Activated T-cell treated with anti-CD3 and anti-CD28 coated beads, Interleukin-2, amount 50 U/mL, for 24 hours (primary cell): ENCODE measurements around the gene SLC10A2.

Source experiments
- DNase-seq: peaks from one replicate; pipeline ENCODE4 v3.0.0-alpha.2; 2020
- H3K27ac Mint-ChIP-seq: 2 replicates; pipeline ENCODE4 v1.8.0; 2020; ENCODE audit warnings: mild to moderate bottlenecking, mixed read lengths
- H3K27me3 Mint-ChIP-seq: 2 replicates; pipeline ENCODE4 v1.8.0; 2020; ENCODE audit warnings: mixed read lengths
- H3K36me3 Mint-ChIP-seq: 2 replicates; pipeline ENCODE4 v1.8.0; 2020; ENCODE audit warnings: low read depth, mixed read lengths
- H3K4me1 Mint-ChIP-seq: 2 replicates; pipeline ENCODE4 v1.8.0; 2020; ENCODE audit warnings: low read depth, mixed read lengths
- H3K4me3 Mint-ChIP-seq: 2 replicates; pipeline ENCODE4 v1.8.0; 2020; ENCODE audit warnings: mild to moderate bottlenecking, moderate library complexity, mixed read lengths
- H3K9me3 Mint-ChIP-seq: 2 replicates; pipeline ENCODE4 v1.8.0; 2020; ENCODE audit warnings: mixed read lengths

Gene SLC10A2

DNA sequence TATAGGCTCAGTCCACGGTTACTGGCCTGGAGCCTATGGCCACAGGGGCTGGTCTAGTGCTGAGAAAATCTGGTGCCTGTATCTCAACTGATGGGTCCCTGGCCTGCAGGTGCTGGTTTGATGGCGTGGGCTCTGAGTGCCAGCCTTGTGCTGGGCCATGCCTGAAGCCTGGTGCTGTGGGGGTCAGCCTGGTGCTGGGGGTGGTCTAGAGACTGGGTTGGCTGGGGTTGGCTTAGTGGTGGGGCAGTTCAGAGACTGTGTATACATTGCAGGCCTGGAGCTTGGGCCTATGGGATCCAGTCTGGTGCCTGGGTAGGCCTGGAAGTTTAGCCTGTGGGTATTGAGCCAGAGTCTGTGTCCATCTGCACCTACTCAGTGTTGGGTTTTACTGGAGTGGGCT, 36.4 kb downstream of the SLC10A2 start:
- DNase-seq = no peak
- Mint-ChIP-seq H3K4me3 (no peak overlapping the region), H3K27ac (no peak overlapping the region), H3K4me1 (no peaks in the 10 kb centered on the region), H3K36me3 (no peaks in the 10 kb centered on the region), H3K9me3 (peaks cover 10% of the 10 kb centered on the region), H3K27me3 (no peaks in the 10 kb centered on the region)

DNA sequence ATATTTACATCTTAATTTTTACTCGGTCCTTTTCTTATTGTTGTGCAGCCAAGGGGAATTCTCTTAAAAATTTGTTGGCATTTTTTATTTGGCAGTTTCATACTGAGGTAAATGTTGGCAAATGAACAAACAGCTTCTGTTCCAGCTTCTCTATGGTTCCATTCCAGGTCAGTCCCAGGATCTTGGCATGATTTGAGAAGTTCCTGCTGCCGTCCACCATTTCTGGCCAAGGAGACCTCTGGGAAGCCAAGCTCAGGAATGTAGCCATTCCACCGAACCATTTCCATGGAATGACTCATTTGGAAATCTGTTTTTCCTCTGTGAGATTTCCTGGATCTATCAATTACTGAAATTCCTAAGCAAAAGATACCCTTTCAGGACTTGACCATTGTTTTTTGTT, 43.9 kb downstream of the SLC10A2 start:
- Mint-ChIP-seq H3K27ac (no peak overlapping the region), H3K36me3 (no peaks in the 10 kb centered on the region), H3K27me3 (no peaks in the 10 kb centered on the region), H3K4me1 (no peaks in the 10 kb centered on the region), H3K9me3 (peaks cover 14% of the 10 kb centered on the region), H3K4me3 (no peak overlapping the region)
- no peak for DNase-seq

DNA sequence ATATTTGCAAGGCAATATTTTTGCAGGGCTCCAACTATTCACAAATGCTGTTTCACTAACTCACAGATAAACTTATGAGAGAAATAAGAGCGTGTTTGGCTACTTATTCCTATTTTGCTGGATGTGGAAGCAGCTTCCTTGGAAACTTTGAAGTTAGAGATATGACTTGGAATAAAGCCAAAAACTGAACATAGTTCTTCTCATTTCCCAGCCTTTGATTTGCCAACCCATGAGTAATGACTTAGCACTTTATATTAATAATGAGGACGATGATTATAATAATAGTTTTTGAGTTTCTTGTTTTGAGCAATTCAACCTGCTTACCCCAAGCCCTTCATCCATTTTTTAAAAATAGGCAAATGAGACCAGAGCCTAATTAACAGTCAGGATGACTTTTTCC, 47.7 kb downstream of the SLC10A2 start:
- no peak for DNase-seq
- Mint-ChIP-seq H3K36me3 (no peaks in the 10 kb centered on the region), H3K27me3 (no peaks in the 10 kb centered on the region), H3K4me3 (no peak overlapping the region), H3K9me3 (peaks cover 4% of the 10 kb centered on the region), H3K27ac (no peak overlapping the region), H3K4me1 (no peaks in the 10 kb centered on the region)

DNA sequence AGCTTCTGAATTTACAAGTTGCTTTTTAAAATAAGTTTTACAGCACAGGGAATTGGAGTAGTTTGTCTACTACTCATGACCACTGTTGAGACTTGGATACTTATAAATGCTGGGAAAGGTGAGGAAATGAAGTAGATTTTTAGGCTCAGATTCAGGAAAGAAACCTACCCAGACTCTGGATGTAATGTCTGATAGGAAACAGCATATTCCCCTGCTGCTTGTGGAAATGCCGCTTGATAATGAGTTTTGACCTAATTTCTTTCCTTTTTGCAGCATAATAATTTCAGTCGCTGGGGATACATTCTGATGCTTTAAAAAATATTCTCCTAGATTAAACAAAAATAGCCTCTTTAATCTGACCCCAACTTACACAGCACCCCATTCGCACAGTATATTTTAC, 53.6 kb downstream of the SLC10A2 start:
- Mint-ChIP-seq H3K4me1 (no peaks in the 10 kb centered on the region), H3K27ac (no peak overlapping the region), H3K27me3 (no peaks in the 10 kb centered on the region)

DNA sequence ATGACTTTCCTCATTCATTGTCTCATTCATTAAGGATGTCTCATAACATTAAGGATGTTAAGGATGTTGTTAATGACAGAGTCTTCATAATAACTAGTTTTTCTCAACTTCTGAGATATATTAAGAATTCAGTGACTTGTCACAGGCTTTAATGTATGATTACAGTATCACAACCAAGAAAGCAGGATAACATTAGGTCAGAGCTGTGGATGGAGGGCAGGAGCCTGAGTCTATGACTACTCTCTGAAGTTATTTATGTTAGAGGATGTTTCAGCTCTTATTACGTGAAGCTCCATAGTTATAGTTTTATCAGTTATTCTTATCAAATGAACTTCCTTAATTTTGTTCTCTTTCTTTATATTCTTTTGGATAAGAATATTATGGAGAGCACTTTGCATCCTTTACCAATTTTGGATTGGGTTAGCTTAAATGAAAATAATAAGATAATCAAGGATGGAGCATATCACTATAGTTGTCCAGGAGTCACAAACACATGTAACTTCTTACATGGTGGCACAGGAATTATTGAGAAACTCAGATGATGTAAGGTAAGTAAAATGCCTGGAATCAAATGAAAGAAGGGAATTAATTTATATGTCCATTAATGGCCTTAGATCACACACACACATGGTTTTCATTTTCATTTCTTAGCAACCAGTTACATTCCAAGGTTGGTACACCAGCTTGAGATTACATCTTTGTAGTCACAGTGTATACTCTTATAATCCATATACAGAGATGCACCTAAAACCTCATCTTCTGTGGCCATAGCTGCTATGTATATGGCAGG, 57.0 kb downstream of the SLC10A2 start:
- Mint-ChIP-seq H3K9me3 (no peaks in the 10 kb centered on the region), H3K27ac (no peak overlapping the region), H3K4me1 (no peaks in the 10 kb centered on the region), H3K36me3 (no peaks in the 10 kb centered on the region), H3K27me3 (no peaks in the 10 kb centered on the region), H3K4me3 (no peak overlapping the region)
- no peak for DNase-seq

More for the DNA sequence above, 53.6 kb downstream of the SLC10A2 start:
- Mint-ChIP-seq H3K9me3 (no peaks in the 10 kb centered on the region), H3K36me3 (no peaks in the 10 kb centered on the region), H3K4me3 (no peak overlapping the region)
- no peak for DNase-seq

DNA sequence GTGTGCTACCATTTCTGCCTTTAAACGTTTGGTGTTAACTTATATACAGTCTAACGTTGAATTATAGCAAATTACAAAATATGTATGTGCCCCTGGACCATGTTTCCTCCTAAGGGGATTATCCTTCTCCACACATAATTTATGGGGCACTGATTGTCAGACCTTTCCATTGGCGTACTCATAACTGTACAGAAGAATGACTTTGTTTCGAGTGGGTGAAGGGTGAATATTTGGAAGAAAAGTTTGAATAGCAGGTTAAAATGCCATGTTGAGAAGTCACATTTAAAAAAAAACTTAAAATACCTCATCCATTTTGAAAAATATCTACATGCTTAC, 58.8 kb downstream of the SLC10A2 start:
- Mint-ChIP-seq H3K9me3 (no peaks in the 10 kb centered on the region), H3K4me1 (no peaks in the 10 kb centered on the region), H3K27me3 (no peaks in the 10 kb centered on the region), H3K4me3 (no peak overlapping the region), H3K27ac (no peak overlapping the region), H3K36me3 (no peaks in the 10 kb centered on the region)
- no peak for DNase-seq

DNA sequence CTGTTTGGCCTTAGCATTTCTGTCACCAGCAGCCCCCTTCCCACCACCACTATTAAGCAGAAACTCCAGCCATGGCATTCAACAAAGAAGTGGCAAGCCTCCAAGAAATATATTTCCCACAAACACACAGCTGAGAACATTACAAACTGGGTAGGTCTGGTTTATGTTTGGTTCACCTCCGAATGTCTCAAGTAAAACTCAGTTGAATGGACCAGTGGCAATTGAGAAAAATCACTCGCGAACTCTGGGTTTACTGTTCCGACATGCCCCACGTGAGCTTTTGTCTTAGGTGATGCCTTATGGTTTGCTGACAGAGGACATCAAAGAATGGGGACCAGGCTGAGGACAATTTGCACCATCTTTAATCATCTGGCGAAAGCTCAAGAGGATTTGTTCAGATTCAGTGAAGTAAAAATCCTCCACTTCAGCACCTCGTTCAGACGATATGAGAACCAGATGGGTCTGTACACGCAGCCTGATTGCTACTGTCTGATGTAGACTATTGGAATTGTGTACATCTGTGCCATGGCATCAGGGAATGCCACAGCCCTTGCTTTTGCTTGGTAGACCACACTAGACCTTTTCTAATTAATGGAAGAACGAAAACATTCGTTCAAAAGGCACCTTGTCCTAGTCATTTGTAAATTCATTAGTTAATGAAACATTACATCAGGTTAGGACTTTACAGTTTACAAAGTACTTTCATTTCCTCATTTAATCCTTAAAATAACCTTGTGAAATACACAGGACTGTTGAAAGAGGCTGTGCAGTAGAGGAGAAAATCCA, 59.4 kb downstream of the SLC10A2 start:
- DNase-seq = no peak
- H3K27ac Mint-ChIP-seq = no peak overlapping the region
- no peaks in the 10 kb centered on the region for H3K36me3 Mint-ChIP-seq
- H3K27me3 Mint-ChIP-seq = no peaks in the 10 kb centered on the region
- H3K9me3 Mint-ChIP-seq = no peaks in the 10 kb centered on the region
- no peak overlapping the region for H3K4me3 Mint-ChIP-seq
- no peaks in the 10 kb centered on the region for H3K4me1 Mint-ChIP-seq

DNA sequence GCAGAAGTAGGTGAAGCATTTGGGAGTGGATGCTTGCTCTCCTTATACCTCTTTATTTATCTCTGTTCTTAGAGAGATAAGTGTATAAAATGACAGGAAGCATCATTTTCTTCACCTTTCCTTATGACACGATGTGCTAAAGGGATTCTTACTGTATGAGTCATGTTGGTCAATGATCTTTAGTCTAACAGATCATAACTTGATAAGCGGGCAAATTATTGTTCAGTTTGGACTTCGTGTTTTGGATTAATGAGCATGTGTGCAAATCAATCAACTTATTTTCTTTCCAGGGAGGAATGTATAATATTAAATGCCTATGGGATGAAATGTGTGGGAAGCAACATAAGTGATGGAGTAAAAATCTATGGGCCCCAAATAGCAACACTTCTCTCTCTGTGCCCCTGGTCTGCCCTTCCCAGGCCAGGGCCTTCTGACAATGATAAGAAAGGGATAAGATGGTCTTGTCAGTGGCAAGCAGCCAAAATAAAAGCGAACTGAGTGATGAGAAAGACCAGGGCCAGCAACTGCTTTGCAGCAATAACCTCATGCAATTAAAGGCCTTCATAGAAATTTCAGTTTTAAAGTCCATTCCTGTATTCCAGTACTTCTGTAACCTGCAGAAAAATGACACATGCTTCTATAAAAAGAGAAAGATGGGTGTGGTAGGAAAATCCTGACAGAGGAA, 61.4 kb downstream of the SLC10A2 start:
- H3K4me1 Mint-ChIP-seq = no peaks in the 10 kb centered on the region
- no peaks in the 10 kb centered on the region for H3K36me3 Mint-ChIP-seq
- H3K27me3 Mint-ChIP-seq = no peaks in the 10 kb centered on the region
- no peak overlapping the region for H3K4me3 Mint-ChIP-seq
- H3K9me3 Mint-ChIP-seq = no peaks in the 10 kb centered on the region
- DNase-seq = no peak
- no peak overlapping the region for H3K27ac Mint-ChIP-seq

DNA sequence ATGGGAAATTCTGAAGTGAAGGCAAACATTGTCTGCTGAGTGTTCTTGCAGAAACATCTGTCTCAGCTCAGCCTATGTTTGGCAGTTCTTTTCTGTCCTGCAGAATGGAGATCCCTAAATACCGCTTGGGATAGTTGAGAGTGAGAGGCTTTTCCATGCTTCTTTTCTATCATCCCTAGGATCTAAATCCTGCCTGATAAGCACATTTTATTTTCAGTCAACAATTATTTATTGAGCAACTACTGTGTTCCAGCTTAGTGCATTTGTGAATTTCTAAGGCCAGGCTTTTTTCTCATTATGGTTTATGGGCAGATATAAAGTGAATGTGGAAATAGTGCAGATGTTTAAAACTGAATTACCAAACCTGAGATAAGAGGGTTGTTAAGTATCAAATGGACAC, 62.6 kb downstream of the SLC10A2 start:
- Mint-ChIP-seq H3K9me3 (no peaks in the 10 kb centered on the region), H3K4me3 (no peak overlapping the region), H3K27ac (no peak overlapping the region), H3K36me3 (no peaks in the 10 kb centered on the region), H3K4me1 (no peaks in the 10 kb centered on the region), H3K27me3 (no peaks in the 10 kb centered on the region)
- DNase-seq = no peak

DNA sequence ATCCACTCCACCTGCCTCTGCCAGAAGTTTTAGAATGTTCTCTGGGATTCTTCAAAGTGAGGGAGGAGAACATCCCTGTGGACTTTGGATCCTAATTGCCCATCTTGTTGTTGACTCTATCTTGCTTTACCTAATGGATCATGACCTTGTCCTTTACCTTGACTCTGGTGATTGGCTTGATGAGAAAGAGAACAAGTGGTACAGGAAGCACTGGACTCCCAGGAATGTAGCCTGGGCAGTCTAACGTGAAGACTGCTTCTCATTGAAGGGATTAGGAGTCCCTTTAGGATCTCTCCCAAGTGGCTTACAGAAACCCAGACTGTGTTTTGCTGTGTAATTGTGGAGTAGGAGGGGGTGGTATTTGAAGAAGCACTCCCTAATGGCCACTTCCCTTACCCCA, 63.9 kb downstream of the SLC10A2 start:
- H3K27ac Mint-ChIP-seq = no peak overlapping the region
- H3K4me1 Mint-ChIP-seq = no peaks in the 10 kb centered on the region
- H3K36me3 Mint-ChIP-seq = no peaks in the 10 kb centered on the region
- DNase-seq = no peak
- no peak overlapping the region for H3K4me3 Mint-ChIP-seq
- no peaks in the 10 kb centered on the region for H3K9me3 Mint-ChIP-seq
- H3K27me3 Mint-ChIP-seq = no peaks in the 10 kb centered on the region

DNA sequence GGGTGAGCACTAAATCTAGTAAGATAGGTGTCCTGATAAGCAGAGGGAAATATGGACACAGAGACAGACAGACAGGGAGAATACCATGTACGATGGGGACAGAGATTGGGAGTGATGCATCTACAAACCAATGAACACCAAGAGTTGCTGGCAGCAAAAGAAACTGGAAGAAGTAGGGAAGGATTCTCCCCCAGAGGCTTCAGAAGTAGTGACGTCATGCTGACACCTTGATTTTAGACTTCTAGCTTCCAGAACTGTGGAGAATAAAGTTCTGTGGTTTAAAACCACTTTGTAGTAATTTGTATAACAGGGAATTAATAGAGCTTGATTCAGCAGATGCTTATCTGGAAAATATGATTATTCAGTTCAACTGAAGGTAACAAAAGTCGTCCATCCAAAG, 66.1 kb downstream of the SLC10A2 start:
- H3K4me3 Mint-ChIP-seq = no peak overlapping the region
- H3K4me1 Mint-ChIP-seq = no peaks in the 10 kb centered on the region
- no peaks in the 10 kb centered on the region for H3K27me3 Mint-ChIP-seq
- no peaks in the 10 kb centered on the region for H3K36me3 Mint-ChIP-seq
- no peaks in the 10 kb centered on the region for H3K9me3 Mint-ChIP-seq
- no peak overlapping the region for H3K27ac Mint-ChIP-seq
- no peak for DNase-seq

DNA sequence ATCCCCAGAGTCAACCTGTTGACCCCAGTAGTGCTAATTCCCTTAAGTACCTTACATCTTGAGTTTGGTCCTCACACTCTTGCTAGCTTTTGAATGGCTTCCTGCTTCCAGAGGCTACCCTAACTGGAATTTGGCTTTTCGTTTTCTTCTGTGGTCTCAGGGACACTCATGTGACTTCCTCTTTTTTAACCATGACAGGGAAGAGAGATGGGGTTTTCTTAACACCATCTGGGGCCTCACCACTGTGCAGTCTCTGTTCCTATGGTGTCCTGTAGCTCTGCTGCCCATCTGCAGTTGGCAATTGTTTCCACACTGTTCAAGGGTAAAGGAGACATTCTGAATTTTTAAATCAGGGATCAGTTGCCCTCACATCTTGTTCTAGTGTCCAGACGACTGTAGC, 66.7 kb downstream of the SLC10A2 start:
- no peak for DNase-seq
- Mint-ChIP-seq H3K36me3 (no peaks in the 10 kb centered on the region), H3K27me3 (no peaks in the 10 kb centered on the region), H3K4me3 (no peak overlapping the region), H3K27ac (no peak overlapping the region), H3K4me1 (no peaks in the 10 kb centered on the region), H3K9me3 (no peaks in the 10 kb centered on the region)
